GM04504 (cell line): Measurements from ENCODE around the gene SEPHS2.
"Not testable (repeated sequence)": the region's sequence is repeated elsewhere in the genome, so short reads cannot be mapped to it uniquely, and the experiment has no call there.

ENCODE experiments used
- DNase-seq: peaks from one replicate; pipeline ENCODE4 v3.0.0-alpha.2; 2012; ENCODE audit warnings: low read depth

The SEPHS2 gene

GRCh38 chr16:30445408-30446202 lies at the start of gene SEPHS2:
Gene SEPHS2 (minus strand): TSS chr16:30445874. CDS start chr16:30445727, 147 bp downstream.
- DNase-seq = peak; percentile 95

- no peak for DNase-seq
Measured at GRCh38 chr16:30494709-30495108, 49.0 kb upstream of the SEPHS2 start.

- no peak for DNase-seq
Measured at GRCh38 chr16:30493941-30494488, 48.3 kb upstream of the SEPHS2 start.

GRCh38 chr16:30491744-30492308 lies 46.2 kb upstream of the SEPHS2 start:
- DNase-seq = peak; percentile 79

- DNase-seq = no peak
Measured at GRCh38 chr16:30491229-30491628, 45.6 kb upstream of the SEPHS2 start.

- no peak for DNase-seq
Measured at GRCh38 chr16:30490210-30490609, 44.5 kb upstream of the SEPHS2 start.

- DNase-seq = no peak
Measured at GRCh38 chr16:30488764-30489605, 43.3 kb upstream of the SEPHS2 start.

- DNase-seq = peak; percentile 22
Measured at GRCh38 chr16:30485818-30486436, 40.3 kb upstream of the SEPHS2 start.

GRCh38 chr16:30484887-30485286 lies 39.2 kb upstream of the SEPHS2 start:
- no peak for DNase-seq

- no peak for DNase-seq
Measured at GRCh38 chr16:30482366-30482765, 36.7 kb upstream of the SEPHS2 start.

GRCh38 chr16:30481381-30481780 lies 35.7 kb upstream of the SEPHS2 start:
- no peak for DNase-seq

GRCh38 chr16:30478766-30479478 lies 33.2 kb upstream of the SEPHS2 start:
- no peak for DNase-seq

GRCh38 chr16:30477773-30478172 lies 32.1 kb upstream of the SEPHS2 start:
- DNase-seq = not testable (repeated sequence)

- DNase-seq = no peak
Measured at GRCh38 chr16:30476991-30477390, 31.3 kb upstream of the SEPHS2 start.

GRCh38 chr16:30474684-30475083 lies 29.0 kb upstream of the SEPHS2 start:
- DNase-seq = no peak

GRCh38 chr16:30474074-30474452 lies 28.4 kb upstream of the SEPHS2 start:
- no peak for DNase-seq

- DNase-seq = no peak
Measured at GRCh38 chr16:30473231-30474073, 27.8 kb upstream of the SEPHS2 start.

GRCh38 chr16:30472328-30472942 lies 26.8 kb upstream of the SEPHS2 start, which contains the start of gene ITGAL:
Gene ITGAL (plus strand): TSS chr16:30472742. CDS start chr16:30472838, 96 bp downstream.
- DNase-seq = no peak

GRCh38 chr16:30470632-30470995 lies 24.9 kb upstream of the SEPHS2 start:
- DNase-seq = no peak

- no peak for DNase-seq
Measured at GRCh38 chr16:30470170-30470512, 24.5 kb upstream of the SEPHS2 start.
